Caco-2 (cell line): ENCODE measurements around the gene HDAC4. TPM values are rescaled to one million over a fixed set of nuclear protein-coding genes. Genes with fewer than 3 reads are reported as not detected.

Experiments
- BruUV-seq: library from RNA; stranded (reverse); fragments of 400-500 nt; replicated peaks from 2 replicates; lab custom pipeline; 2021; lab: Mats Ljungman, UMichigan
- CTCF ChIA-PET: fragments of 300-600 bp; sonication (Branson Sonifier 250); formaldehyde crosslinking; loops from one replicate; lab custom pipeline; 2022; ENCODE audit warnings: antibody characterized with exemption; lab: Charles Lee
- POLR2A ChIA-PET: fragments of 300-600 bp; sonication (Branson Sonifier 250); formaldehyde crosslinking; loops from one replicate; lab custom pipeline; 2022; ENCODE audit warnings: antibody characterized with exemption; lab: Charles Lee
- DNase-seq, 2 experiments: peaks; one replicate each; pipeline versions ENCODE4 v3.0.0 to v3.0.0-alpha.2; 2020 to 2022
- H3K27me3 ChIP-seq: replicated peaks from 2 replicates; pipeline ENCODE4 v1.6.0; 2011; ENCODE audit warnings: low read length; ENCODE audit not compliant: control insufficient read depth, insufficient read depth
- H3K36me3 ChIP-seq: 2 replicates; pipeline ENCODE4 v1.5.1; 2011; ENCODE audit warnings: low read length; ENCODE audit not compliant: control insufficient read depth, insufficient read depth
- H3K4me1 ChIP-seq: fragments of 250-450 bp; sonication (Bioruptor Pico); 2 replicates; pipeline ENCODE4 v1.5.1; 2020; ENCODE audit warnings: mild to moderate bottlenecking
- H3K4me3 ChIP-seq: 2 replicates; pipeline ENCODE4 v1.5.1; 2011; ENCODE audit warnings: low read depth, mild to moderate bottlenecking, control low read depth, low read length
- H3K9me3 ChIP-seq: fragments of 250-450 bp; sonication (Bioruptor Pico); 2 replicates; pipeline ENCODE4 v1.5.1; 2020; ENCODE audit warnings: mild to moderate bottlenecking, moderate library complexity
- H3K27ac Mint-ChIP-seq: one replicate; pipeline ENCODE4 v1.8.0; 2022; ENCODE audit warnings: mixed read lengths; ENCODE audit not compliant: unreplicated experiment
- H3K27me3 Mint-ChIP-seq: one replicate; pipeline ENCODE4 v1.8.0; 2022; ENCODE audit warnings: mixed read lengths; ENCODE audit not compliant: insufficient read depth, unreplicated experiment
- H3K36me3 Mint-ChIP-seq: one replicate; pipeline ENCODE4 v1.8.0; 2022; ENCODE audit warnings: mild to moderate bottlenecking, mixed read lengths; ENCODE audit not compliant: insufficient read depth, unreplicated experiment
- H3K4me1 Mint-ChIP-seq: one replicate; pipeline ENCODE4 v1.8.0; 2022; ENCODE audit warnings: low read depth, mixed read lengths; ENCODE audit not compliant: unreplicated experiment
- H3K4me3 Mint-ChIP-seq: one replicate; pipeline ENCODE4 v1.8.0; 2022; ENCODE audit warnings: mild to moderate bottlenecking, moderate library complexity, mixed read lengths; ENCODE audit not compliant: unreplicated experiment
- H3K9me3 Mint-ChIP-seq: one replicate; pipeline ENCODE4 v1.8.0; 2022; ENCODE audit warnings: mixed read lengths; ENCODE audit not compliant: unreplicated experiment
- CTCF ChIP-seq, 2 experiments: fragments of 200-600 bp in 1 of 2; IDR thresholded peaks; 1 replicate in 1 of 2; 2 replicates in 1 of 2; pipeline versions ENCODE4 v1.5.1 to v1.8.0; 2011 to 2022; ENCODE audit warnings: antibody characterized with exemption in 1 of 2, control low read depth in 1 of 2, inconsistent platforms in 1 of 2, low read depth in 1 of 2, low read length in 1 of 2, mild to moderate bottlenecking in 1 of 2, moderate library complexity in 1 of 2; ENCODE audit not compliant: insufficient read depth in 1 of 2, severe bottlenecking in 1 of 2, unreplicated experiment in 1 of 2
- intact Hi-C: fragments of 100-400 bp; cut with micrococcal nuclease; formaldehyde crosslinking; loops from one replicate; pipeline ENCODE4 v1.10.0; 2022; ENCODE audit not compliant: unreplicated experiment
- total RNA-seq: library from RNA; stranded (reverse); gene quantifications from 2 replicates; pipeline ENCODE4 v1.2.3, GENCODE V29; 2022

The HDAC4 gene
- total RNA-seq, 1 experiment from 2014 or later = 15.5 TPM

- H3K27me3 Mint-ChIP-seq = peaks cover 2% of the 10 kb centered on the region
- no peak for DNase-seq
- H3K4me1 ChIP-seq = 0 out of 2 replicates have a peak, but pooled peaks cover 3% of the 10 kb centered on the region
- no peak overlapping the region for H3K27ac Mint-ChIP-seq
- H3K27me3 ChIP-seq = no peaks in the 10 kb centered on the region
- ChIA-PET CTCF (no interaction called here), POLR2A (no interaction called here)
- H3K4me3 Mint-ChIP-seq = no peak overlapping the region
- peaks cover 14% of the 10 kb centered on the region for H3K9me3 Mint-ChIP-seq
- intact Hi-C loops = no loop called here
- no TSS peak for BruUV-seq
- H3K4me1 Mint-ChIP-seq = no peaks in the 10 kb centered on the region
- no peak overlapping the region for H3K4me3 ChIP-seq
- H3K36me3 Mint-ChIP-seq = no peaks in the 10 kb centered on the region
- no peaks in the 10 kb centered on the region for H3K9me3 ChIP-seq
- no peaks in the 10 kb centered on the region for H3K36me3 ChIP-seq
- TF ChIP-seq CTCF (IDR thresholded peaks at IDR 0.05; ENCODE audit: insufficient read depth in 1 of 2, low read depth in 1 of 2, low read length in 1 of 2, severe bottlenecking in 1 of 2, unreplicated experiment in 1 of 2) = no peak
These were observed 39.0 kb upstream of the HDAC4 start for GRCh38 chr2:239439754-239440315.

- H3K36me3 ChIP-seq = no peaks in the 10 kb centered on the region
- no peaks in the 10 kb centered on the region for H3K4me1 ChIP-seq
- H3K4me1 Mint-ChIP-seq = no peaks in the 10 kb centered on the region
- ChIA-PET POLR2A (no interaction called here), CTCF (no interaction called here)
- intact Hi-C loops = no loop called here
- no peak for TF ChIP-seq CTCF (IDR thresholded peaks at IDR 0.05; ENCODE audit: insufficient read depth in 1 of 2, low read depth in 1 of 2, low read length in 1 of 2, severe bottlenecking in 1 of 2, unreplicated experiment in 1 of 2)
- H3K27ac Mint-ChIP-seq = no peak overlapping the region
- no peaks in the 10 kb centered on the region for H3K27me3 ChIP-seq
- H3K4me3 Mint-ChIP-seq = no peak overlapping the region
- BruUV-seq = no TSS peak
- H3K36me3 Mint-ChIP-seq = no peaks in the 10 kb centered on the region
- H3K27me3 Mint-ChIP-seq = peaks cover 2% of the 10 kb centered on the region
- no peak for DNase-seq
- H3K9me3 Mint-ChIP-seq = peaks cover 14% of the 10 kb centered on the region
- no peaks in the 10 kb centered on the region for H3K9me3 ChIP-seq
- H3K4me3 ChIP-seq = no peak overlapping the region
These were observed 38.4 kb upstream of the HDAC4 start for GRCh38 chr2:239438995-239439753.

- Histone ChIP-seq H3K4me3 (no peak overlapping the region), H3K4me1 (no peaks in the 10 kb centered on the region), H3K9me3 (no peaks in the 10 kb centered on the region), H3K27me3 (no peaks in the 10 kb centered on the region), H3K36me3 (no peaks in the 10 kb centered on the region)
- H3K27ac Mint-ChIP-seq = no peak overlapping the region
- no TSS peak for BruUV-seq
- ChIA-PET POLR2A (no interaction called here), CTCF (no interaction called here)
- H3K4me3 Mint-ChIP-seq = no peak overlapping the region
- no peak for DNase-seq
- H3K27me3 Mint-ChIP-seq = peaks cover 2% of the 10 kb centered on the region
- intact Hi-C loops = no loop called here
- peaks cover 11% of the 10 kb centered on the region for H3K9me3 Mint-ChIP-seq
- no peak for TF ChIP-seq CTCF (IDR thresholded peaks at IDR 0.05; ENCODE audit: insufficient read depth in 1 of 2, low read depth in 1 of 2, low read length in 1 of 2, severe bottlenecking in 1 of 2, unreplicated experiment in 1 of 2)
- H3K36me3 Mint-ChIP-seq = no peaks in the 10 kb centered on the region
- no peaks in the 10 kb centered on the region for H3K4me1 Mint-ChIP-seq
These were observed 37.5 kb upstream of the HDAC4 start for GRCh38 chr2:239438368-239438767.
